C4-2B (cell line): Measurements from ENCODE around the gene ZNF609.
"Not testable (repeated sequence)": the region's sequence is repeated elsewhere in the genome, so short reads cannot be mapped to it uniquely, and the experiment has no call there.

Experiments
- ZFX ChIP-seq: fragments of 450-650 bp; IDR thresholded peaks from 2 replicates; pipeline ENCODE4 v1.6.1; 2017
- TF ChIP-seq, protein P1 (sequence below): fragments of 450-650 bp; conservative IDR thresholded peaks from 2 replicates; pipeline ENCODE4 v1.5.1; 2017; ENCODE audit warnings: mild to moderate bottlenecking

DNA sequence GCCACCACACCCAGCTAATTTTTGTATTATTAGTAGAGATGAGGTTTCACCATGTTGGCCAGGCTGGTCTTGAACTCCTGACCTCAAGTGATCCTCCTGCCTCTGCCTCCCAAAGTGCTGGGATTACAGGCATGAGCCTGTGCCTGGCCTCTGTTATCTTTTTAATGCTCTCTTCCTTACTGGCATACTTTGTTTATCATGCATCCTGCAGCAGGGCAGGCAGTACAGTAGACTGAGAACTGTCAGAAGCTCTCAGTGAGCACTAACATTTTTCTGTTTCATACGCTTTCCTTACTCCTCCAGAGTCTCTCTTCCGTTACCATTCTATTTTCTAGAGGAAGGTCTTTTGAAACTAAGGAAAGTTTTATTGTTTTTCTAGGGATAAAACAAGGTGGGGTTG is 35.6 kb downstream of the ZNF609 start:
- TF ChIP-seq, protein P1, sequence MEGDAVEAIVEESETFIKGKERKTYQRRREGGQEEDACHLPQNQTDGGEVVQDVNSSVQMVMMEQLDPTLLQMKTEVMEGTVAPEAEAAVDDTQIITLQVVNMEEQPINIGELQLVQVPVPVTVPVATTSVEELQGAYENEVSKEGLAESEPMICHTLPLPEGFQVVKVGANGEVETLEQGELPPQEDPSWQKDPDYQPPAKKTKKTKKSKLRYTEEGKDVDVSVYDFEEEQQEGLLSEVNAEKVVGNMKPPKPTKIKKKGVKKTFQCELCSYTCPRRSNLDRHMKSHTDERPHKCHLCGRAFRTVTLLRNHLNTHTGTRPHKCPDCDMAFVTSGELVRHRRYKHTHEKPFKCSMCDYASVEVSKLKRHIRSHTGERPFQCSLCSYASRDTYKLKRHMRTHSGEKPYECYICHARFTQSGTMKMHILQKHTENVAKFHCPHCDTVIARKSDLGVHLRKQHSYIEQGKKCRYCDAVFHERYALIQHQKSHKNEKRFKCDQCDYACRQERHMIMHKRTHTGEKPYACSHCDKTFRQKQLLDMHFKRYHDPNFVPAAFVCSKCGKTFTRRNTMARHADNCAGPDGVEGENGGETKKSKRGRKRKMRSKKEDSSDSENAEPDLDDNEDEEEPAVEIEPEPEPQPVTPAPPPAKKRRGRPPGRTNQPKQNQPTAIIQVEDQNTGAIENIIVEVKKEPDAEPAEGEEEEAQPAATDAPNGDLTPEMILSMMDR, result not testable (repeated sequence)
- not testable (repeated sequence) for TF ChIP-seq ZFX
